GM18861 (cell line): Measurements from ENCODE around the gene OR10AG1.

Source experiments
- ATAC-seq: cut with Tn5 transposase; IDR thresholded peaks from one replicate; pipeline ENCODE4 v1.9.1; 2021; ENCODE audit not compliant: unreplicated experiment

The OR10AG1 gene, protein sequence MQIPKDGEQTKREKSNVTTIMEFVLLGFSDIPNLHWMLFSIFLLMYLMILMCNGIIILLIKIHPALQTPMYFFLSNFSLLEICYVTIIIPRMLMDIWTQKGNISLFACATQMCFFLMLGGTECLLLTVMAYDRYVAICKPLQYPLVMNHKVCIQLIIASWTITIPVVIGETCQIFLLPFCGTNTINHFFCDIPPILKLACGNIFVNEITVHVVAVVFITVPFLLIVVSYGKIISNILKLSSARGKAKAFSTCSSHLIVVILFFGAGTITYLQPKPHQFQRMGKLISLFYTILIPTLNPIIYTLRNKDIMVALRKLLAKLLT

GRCh38 chr11:55969845-55970244 lies at the start of gene OR10AG1:
TSS of gene OR10AG1 (minus strand) at chr11:55969945. CDS start at chr11:55969907, 38 bp downstream.
- no peak for ATAC-seq

- no peak for ATAC-seq
These were observed 44.1 kb upstream of the OR10AG1 start for GRCh38 chr11:56013805-56014204.

- ATAC-seq, result no peak
These were observed 41.0 kb upstream of the OR10AG1 start for GRCh38 chr11:56010716-56011115.

DNA sequence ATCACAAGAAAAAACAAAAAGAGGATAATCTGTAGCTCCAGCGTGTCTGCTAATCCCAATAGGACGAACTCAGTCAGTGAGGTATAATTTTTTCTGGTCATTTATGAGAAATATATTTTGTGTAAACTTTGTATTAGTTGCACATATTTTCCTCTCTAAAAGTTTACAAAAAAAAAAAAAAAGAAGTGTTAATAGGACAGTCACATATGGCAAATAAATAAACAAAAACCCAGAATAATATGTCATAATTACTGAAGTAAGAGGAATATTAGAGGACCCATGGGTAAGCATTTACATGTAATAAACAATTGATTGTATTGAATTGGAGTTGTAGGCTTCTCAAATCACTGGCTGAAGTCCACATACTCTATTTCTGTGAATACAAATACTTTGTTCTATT lies 24.8 kb upstream of the OR10AG1 start, which contains the start of gene OR5F1:
OR5F1 (minus strand) TSS at position 101 of the 400 bp plus-strand sequence; CDS start at position 101, 0 bp downstream.
- ATAC-seq, result no peak

- no peak for ATAC-seq
These were observed 1.2 kb upstream of the OR10AG1 start for GRCh38 chr11:55970935-55971334.

- no peak for ATAC-seq
These were observed 1.8 kb downstream of the OR10AG1 start for GRCh38 chr11:55967914-55968313.

GRCh38 chr11:55966391-55966790 lies 3.4 kb downstream of the OR10AG1 start:
- ATAC-seq, result no peak

DNA sequence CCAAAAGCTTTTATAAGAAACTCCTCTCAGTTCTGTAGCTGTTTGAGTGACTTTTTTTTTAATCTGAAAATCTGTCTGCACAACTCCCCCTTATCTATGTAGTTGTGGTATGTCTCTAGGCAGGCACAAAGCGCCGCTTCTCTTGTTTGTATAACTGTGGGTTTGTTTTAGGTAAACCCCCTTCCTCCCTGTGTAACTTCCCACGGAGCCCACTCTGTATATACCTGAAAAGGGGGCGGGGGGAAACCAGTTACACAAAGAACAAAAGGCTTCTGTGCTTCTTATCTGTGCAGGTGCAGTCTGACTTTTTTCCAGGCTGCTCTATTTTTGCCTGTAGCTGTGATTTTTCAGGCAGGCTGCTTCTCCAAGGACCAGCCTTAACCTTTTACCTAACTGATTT lies 13.2 kb downstream of the OR10AG1 start:
- ATAC-seq, result no peak

GRCh38 chr11:55949330-55949729 lies 20.4 kb downstream of the OR10AG1 start:
- no peak for ATAC-seq

DNA sequence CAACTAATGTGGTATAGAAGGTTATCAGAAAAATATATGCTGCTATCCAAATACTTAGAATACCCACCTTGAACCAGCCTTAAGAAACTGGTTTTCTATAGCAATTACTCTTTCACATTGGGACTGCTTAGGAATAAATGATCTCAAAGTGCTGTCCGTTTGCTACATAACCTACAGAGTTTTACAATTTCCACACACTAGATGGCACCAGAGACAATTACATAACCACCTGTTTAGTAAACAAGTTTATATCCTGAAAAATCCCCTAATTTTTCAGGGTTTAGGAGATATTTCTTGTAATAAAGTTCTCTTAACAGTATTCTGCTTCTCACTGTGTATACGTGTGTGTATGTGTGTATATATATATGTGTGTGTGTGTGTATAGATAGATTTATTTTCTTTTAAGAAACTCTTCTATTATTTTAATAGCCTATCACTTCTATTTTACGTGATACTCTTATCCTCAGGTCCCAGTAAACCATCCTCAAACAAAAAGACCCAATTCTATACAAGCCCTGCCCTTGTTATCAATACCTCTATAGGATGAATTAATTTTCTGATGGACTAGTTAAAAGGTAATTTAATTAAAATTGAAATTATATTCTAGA lies 26.9 kb downstream of the OR10AG1 start:
- ATAC-seq, result peak; percentile 62

- ATAC-seq, result no peak
These were observed 33.4 kb downstream of the OR10AG1 start, which contains the start of gene OR5I1 for GRCh38 chr11:55936300-55936699. TSS of gene OR5I1 (minus strand) at chr11:55936400. CDS start at chr11:55936400, 0 bp downstream.

GRCh38 chr11:55920537-55920936 lies 49.2 kb downstream of the OR10AG1 start:
- no peak for ATAC-seq
